ENCODE data around the gene PSMD13. TPM values are rescaled to one million over a fixed set of nuclear protein-coding genes. Genes with fewer than 3 reads are reported as not detected.
A peak's percentile ranks its signal among the peaks of the same experiment; 100 is the strongest.

PSMD13 gene
- total RNA-seq, 1 donor from 2014 or later: 104 TPM

DNA sequence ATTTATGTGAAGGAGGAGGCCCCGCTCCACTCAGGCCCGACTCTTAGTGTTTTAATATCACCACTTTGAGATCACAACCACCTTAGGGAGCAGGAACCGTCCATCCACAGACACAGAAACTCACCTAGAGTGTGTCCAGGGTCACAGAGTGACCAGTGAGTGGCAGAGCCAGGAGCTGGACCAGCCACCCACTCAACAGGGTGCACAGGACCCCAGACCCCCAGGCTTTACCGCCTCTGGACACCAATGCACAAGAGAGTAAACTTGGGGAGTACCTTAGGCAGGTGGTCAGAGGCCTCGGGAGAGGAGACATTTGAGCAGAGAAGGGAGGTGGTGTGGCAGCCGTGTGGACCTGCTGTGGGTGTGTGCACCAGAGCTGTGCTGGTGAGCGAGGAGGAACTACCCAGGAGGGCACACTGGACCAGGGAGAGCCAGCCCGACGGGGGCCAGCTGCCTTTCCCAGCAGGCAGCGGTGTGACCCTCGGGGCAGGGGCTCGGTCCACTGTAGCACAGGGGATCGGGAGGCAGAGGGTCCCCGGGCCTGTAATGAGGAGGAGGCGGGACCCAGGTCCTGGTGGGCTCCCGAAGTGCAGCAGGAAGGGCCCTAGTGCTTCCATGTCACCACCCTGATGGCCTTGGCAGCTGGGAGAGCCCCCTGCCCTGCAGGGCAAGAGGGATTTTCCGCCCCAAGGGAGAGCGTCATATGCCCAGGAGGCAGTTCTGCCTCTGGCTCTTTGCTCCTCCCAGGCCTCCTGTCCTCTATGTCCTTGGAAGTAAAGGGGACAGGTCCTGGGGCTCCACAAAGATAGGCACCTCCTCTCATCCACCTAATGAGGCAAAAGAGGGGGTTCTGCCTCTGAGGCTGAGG lies 33.9 kb downstream of the PSMD13 start:
- Histone ChIP-seq H3K27ac (ENCODE audit: low read depth, low read length) (no peak overlapping the region), H3K27me3 (ENCODE audit: control insufficient read depth in 3 of 3, insufficient read depth in 3 of 3, low read length in 3 of 3) (peaks cover 11 to 40% (median 17%) of the 10 kb centered on the region in 3 donors)

DNA sequence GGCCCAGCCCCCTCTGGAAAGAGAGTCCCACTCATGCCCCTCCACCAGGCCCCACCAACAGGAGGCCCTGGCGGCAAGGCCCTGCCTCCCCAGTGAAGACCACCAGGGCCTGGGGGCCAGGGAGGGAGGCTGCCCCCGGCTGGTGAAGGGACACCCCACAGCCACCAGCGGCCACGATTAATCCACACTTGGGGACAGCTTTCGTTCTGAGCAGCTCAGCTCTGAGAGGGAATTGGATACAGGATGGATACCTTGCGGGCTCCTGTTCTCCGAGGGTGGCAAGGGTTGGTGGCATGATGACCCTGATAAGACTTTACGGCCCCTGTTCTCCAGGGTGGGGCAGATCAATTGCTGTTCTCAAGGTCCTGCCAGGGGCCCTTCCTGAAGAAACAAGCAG lies 34.5 kb downstream of the PSMD13 start:
- Histone ChIP-seq H3K27ac (ENCODE audit: low read depth, low read length) (no peak overlapping the region), H3K9ac (ENCODE audit: low read depth in 1 of 3, low read length in 3 of 3) (no peak overlapping the region), H3K4me1 (ENCODE audit: control insufficient read depth in 3 of 3, insufficient read depth in 3 of 3, low read length in 3 of 3) (peaks cover 0 to 6% (median 0%) of the 10 kb centered on the region in 3 donors), H3K4me3 (ENCODE audit: low read length in 3 of 3) (no peak overlapping the region), H3K36me3 (ENCODE audit: control insufficient read depth in 3 of 3, insufficient read depth in 3 of 3, low read length in 3 of 3) (no peaks in the 10 kb centered on the region), H3K9me3 (ENCODE audit: control insufficient read depth in 3 of 3, low read length in 3 of 3) (no peaks in the 10 kb centered on the region), H3K27me3 (ENCODE audit: control insufficient read depth in 3 of 3, insufficient read depth in 3 of 3, low read length in 3 of 3) (peaks cover 11 to 40% (median 17%) of the 10 kb centered on the region in 3 donors)

More for the DNA sequence above, 33.9 kb downstream of the PSMD13 start:
- H3K4me1 ChIP-seq (ENCODE audit: control insufficient read depth in 3 of 3, insufficient read depth in 3 of 3, low read length in 3 of 3): peaks cover 0 to 6% (median 0%) of the 10 kb centered on the region in 3 donors
- no peak overlapping the region for H3K4me3 ChIP-seq (ENCODE audit: low read length in 3 of 3)
- H3K9ac ChIP-seq (ENCODE audit: low read depth in 1 of 3, low read length in 3 of 3): no peak overlapping the region
- no peaks in the 10 kb centered on the region for H3K36me3 ChIP-seq (ENCODE audit: control insufficient read depth in 3 of 3, insufficient read depth in 3 of 3, low read length in 3 of 3)
- no peaks in the 10 kb centered on the region for H3K9me3 ChIP-seq (ENCODE audit: control insufficient read depth in 3 of 3, low read length in 3 of 3)

- Histone ChIP-seq H3K36me3 (ENCODE audit: control insufficient read depth in 3 of 3, insufficient read depth in 3 of 3, low read length in 3 of 3) (no peaks in the 10 kb centered on the region), H3K4me1 (ENCODE audit: control insufficient read depth in 3 of 3, insufficient read depth in 3 of 3, low read length in 3 of 3) (peaks cover 0 to 6% (median 0%) of the 10 kb centered on the region in 3 donors), H3K4me3 (ENCODE audit: low read length in 3 of 3) (no peak overlapping the region), H3K9ac (ENCODE audit: low read depth in 1 of 3, low read length in 3 of 3) (no peak overlapping the region), H3K27me3 (ENCODE audit: control insufficient read depth in 3 of 3, insufficient read depth in 3 of 3, low read length in 3 of 3) (peaks cover 11 to 42% (median 17%) of the 10 kb centered on the region in 3 donors), H3K27ac (ENCODE audit: low read depth, low read length) (no peak overlapping the region), H3K9me3 (ENCODE audit: control insufficient read depth in 3 of 3, low read length in 3 of 3) (no peaks in the 10 kb centered on the region)
These were observed 35.6 kb downstream of the PSMD13 start for GRCh38 chr11:272195-272930.

DNA sequence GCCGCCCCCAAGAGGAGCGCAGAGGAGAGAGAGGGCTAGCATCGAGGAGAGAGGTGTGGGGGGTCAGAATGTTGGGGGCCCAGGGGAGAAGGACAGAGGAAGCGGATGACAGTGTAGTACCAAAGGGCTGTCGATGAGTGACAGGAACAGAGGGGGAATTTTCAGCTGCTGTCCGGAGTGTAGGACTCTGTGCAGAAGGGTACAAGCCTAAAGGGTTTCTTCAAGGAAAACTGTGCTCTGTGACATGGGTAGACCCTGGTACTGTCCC lies 36.1 kb downstream of the PSMD13 start:
- no peaks in the 10 kb centered on the region for H3K9me3 ChIP-seq (ENCODE audit: control insufficient read depth in 3 of 3, low read length in 3 of 3)
- peaks cover 0 to 4% (median 0%) of the 10 kb centered on the region in 3 donors for H3K4me1 ChIP-seq (ENCODE audit: control insufficient read depth in 3 of 3, insufficient read depth in 3 of 3, low read length in 3 of 3)
- no peak overlapping the region for H3K27ac ChIP-seq (ENCODE audit: low read depth, low read length)
- H3K36me3 ChIP-seq (ENCODE audit: control insufficient read depth in 3 of 3, insufficient read depth in 3 of 3, low read length in 3 of 3): no peaks in the 10 kb centered on the region
- H3K27me3 ChIP-seq (ENCODE audit: control insufficient read depth in 3 of 3, insufficient read depth in 3 of 3, low read length in 3 of 3): peaks cover 12 to 41% (median 22%) of the 10 kb centered on the region in 3 donors
- H3K9ac ChIP-seq (ENCODE audit: low read depth in 1 of 3, low read length in 3 of 3): no peak overlapping the region
- no peak overlapping the region for H3K4me3 ChIP-seq (ENCODE audit: low read length in 3 of 3)

DNA sequence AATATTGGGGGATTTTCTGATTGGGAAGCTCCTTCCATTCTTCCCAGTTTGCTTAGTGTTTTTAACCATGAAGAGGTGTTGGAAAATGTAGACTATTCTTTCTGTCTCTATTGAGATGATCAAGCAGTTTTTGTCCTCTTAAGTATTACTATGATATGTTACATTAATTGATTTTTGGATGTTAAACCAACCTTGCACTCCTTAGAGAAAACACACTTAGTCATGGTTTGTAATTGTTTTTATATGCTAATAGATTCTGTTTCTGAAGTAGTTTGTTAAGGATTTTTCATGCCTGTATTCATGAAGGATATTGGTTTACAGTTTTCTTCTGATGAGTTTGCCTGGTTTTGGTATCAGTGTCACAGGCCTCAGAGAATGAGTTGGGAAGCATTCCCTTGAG lies 39.4 kb downstream of the PSMD13 start:
- peaks cover 39 to 56% (median 44%) of the 10 kb centered on the region in 3 donors for H3K27me3 ChIP-seq (ENCODE audit: control insufficient read depth in 3 of 3, insufficient read depth in 3 of 3, low read length in 3 of 3)

GRCh38 chr11:278001-278951 lies 41.5 kb downstream of the PSMD13 start, which contains the start of gene NLRP6:
NLRP6 (plus strand) TSS chr11:278407; CDS start chr11:278570, 163 bp downstream.
- H3K4me3 ChIP-seq (ENCODE audit: low read length in 3 of 3): no peak within 1 kb of the TSS
- peaks cover 52 to 57% (median 56%) of the 10 kb centered on the region in 3 donors for H3K27me3 ChIP-seq (ENCODE audit: control insufficient read depth in 3 of 3, insufficient read depth in 3 of 3, low read length in 3 of 3)
- no peak within 1 kb of the TSS for H3K27ac ChIP-seq (ENCODE audit: low read depth, low read length)
- H3K9ac ChIP-seq (ENCODE audit: low read depth in 1 of 3, low read length in 3 of 3): no peak within 1 kb of the TSS
- no peaks in the 10 kb centered on the region for H3K9me3 ChIP-seq (ENCODE audit: control insufficient read depth in 3 of 3, low read length in 3 of 3)
- peaks cover 8 to 15% (median 10%) of the 10 kb centered on the region in 3 donors for H3K4me1 ChIP-seq (ENCODE audit: control insufficient read depth in 3 of 3, insufficient read depth in 3 of 3, low read length in 3 of 3)
- H3K36me3 ChIP-seq (ENCODE audit: control insufficient read depth in 3 of 3, insufficient read depth in 3 of 3, low read length in 3 of 3): no peaks in the 10 kb centered on the region

More for the DNA sequence above, 39.4 kb downstream of the PSMD13 start:
- Histone ChIP-seq H3K9me3 (ENCODE audit: control insufficient read depth in 3 of 3, low read length in 3 of 3) (no peaks in the 10 kb centered on the region), H3K36me3 (ENCODE audit: control insufficient read depth in 3 of 3, insufficient read depth in 3 of 3, low read length in 3 of 3) (no peaks in the 10 kb centered on the region), H3K27ac (ENCODE audit: low read depth, low read length) (no peak overlapping the region), H3K4me3 (ENCODE audit: low read length in 3 of 3) (no peak overlapping the region), H3K9ac (ENCODE audit: low read depth in 1 of 3, low read length in 3 of 3) (no peak overlapping the region), H3K4me1 (ENCODE audit: control insufficient read depth in 3 of 3, insufficient read depth in 3 of 3, low read length in 3 of 3) (peaks cover 5 to 11% (median 8%) of the 10 kb centered on the region in 3 donors)

GRCh38 chr11:279040-279965 lies 42.5 kb downstream of the PSMD13 start:
- H3K4me3 ChIP-seq (ENCODE audit: low read length in 3 of 3): no peak overlapping the region

DNA sequence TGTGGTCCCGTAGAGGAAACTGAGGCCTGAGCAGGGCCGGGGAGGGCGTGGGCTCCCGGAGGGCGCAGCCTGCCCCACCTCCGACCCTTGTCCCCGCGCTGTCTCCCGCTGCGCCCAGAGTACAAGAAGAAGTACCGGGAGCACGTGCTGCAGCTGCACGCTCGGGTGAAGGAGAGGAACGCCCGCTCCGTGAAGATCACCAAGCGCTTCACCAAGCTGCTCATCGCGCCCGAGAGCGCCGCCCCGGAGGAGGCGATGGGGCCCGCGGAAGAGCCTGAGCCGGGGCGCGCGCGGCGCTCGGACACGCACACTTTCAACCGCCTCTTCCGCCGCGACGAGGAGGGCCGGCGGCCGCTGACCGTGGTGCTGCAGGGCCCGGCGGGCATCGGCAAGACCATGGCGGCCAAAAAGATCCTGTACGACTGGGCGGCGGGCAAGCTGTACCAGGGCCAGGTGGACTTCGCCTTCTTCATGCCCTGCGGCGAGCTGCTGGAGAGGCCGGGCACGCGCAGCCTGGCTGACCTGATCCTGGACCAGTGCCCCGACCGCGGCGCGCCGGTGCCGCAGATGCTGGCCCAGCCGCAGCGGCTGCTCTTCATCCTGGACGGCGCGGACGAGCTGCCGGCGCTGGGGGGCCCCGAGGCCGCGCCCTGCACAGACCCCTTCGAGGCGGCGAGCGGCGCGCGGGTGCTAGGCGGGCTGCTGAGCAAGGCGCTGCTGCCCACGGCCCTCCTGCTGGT lies 43.4 kb downstream of the PSMD13 start:
- H3K4me1 ChIP-seq (ENCODE audit: control insufficient read depth in 3 of 3, insufficient read depth in 3 of 3, low read length in 3 of 3): peaks cover 8 to 15% (median 10%) of the 10 kb centered on the region in 3 donors
- no peak overlapping the region for H3K27ac ChIP-seq (ENCODE audit: low read depth, low read length)
- peak overlapping the region in 1 of 3 donors; percentile 20 for H3K4me3 ChIP-seq (ENCODE audit: low read length in 3 of 3)
- peaks cover 68 to 71% (median 69%) of the 10 kb centered on the region in 3 donors for H3K27me3 ChIP-seq (ENCODE audit: control insufficient read depth in 3 of 3, insufficient read depth in 3 of 3, low read length in 3 of 3)
- H3K9me3 ChIP-seq (ENCODE audit: control insufficient read depth in 3 of 3, low read length in 3 of 3): no peaks in the 10 kb centered on the region
- no peak overlapping the region for H3K9ac ChIP-seq (ENCODE audit: low read depth in 1 of 3, low read length in 3 of 3)
- no peaks in the 10 kb centered on the region for H3K36me3 ChIP-seq (ENCODE audit: control insufficient read depth in 3 of 3, insufficient read depth in 3 of 3, low read length in 3 of 3)

More at GRCh38 chr11:279040-279965, 42.5 kb downstream of the PSMD13 start:
- Histone ChIP-seq H3K27ac (ENCODE audit: low read depth, low read length) (no peak overlapping the region), H3K4me1 (ENCODE audit: control insufficient read depth in 3 of 3, insufficient read depth in 3 of 3, low read length in 3 of 3) (peaks cover 8 to 15% (median 10%) of the 10 kb centered on the region in 3 donors), H3K9me3 (ENCODE audit: control insufficient read depth in 3 of 3, low read length in 3 of 3) (no peaks in the 10 kb centered on the region), H3K9ac (ENCODE audit: low read depth in 1 of 3, low read length in 3 of 3) (no peak overlapping the region), H3K27me3 (ENCODE audit: control insufficient read depth in 3 of 3, insufficient read depth in 3 of 3, low read length in 3 of 3) (peaks cover 62 to 65% (median 65%) of the 10 kb centered on the region in 3 donors), H3K36me3 (ENCODE audit: control insufficient read depth in 3 of 3, insufficient read depth in 3 of 3, low read length in 3 of 3) (no peaks in the 10 kb centered on the region)

Measured in skeletal muscle tissue (tissue), 4 donors.